ENCODE measurements around the gene SEMA3F. TPM values are rescaled to one million over a fixed set of nuclear protein-coding genes. Genes with fewer than 3 reads are reported as not detected.

The SEMA3F gene
- total RNA-seq, 1 experiment from 2014 or later: 3.9 TPM

GRCh38 chr3:50168388-50168787, 13.3 kb downstream of the SEMA3F start:
- no peak overlapping the region for H3K27ac ChIP-seq (ENCODE audit: low read depth, low read length, poor library complexity, severe bottlenecking)
- no TSS peak for BruUV-seq (replicated peaks)
- no peaks in the 10 kb centered on the region for H3K9me3 ChIP-seq (ENCODE audit: low read depth, low read length, poor library complexity, severe bottlenecking)
- intact Hi-C loops (cut with micrococcal nuclease; ENCODE audit: unreplicated experiment): no loop called here
- H3K36me3 ChIP-seq (ENCODE audit: insufficient read depth, low read length, poor library complexity, severe bottlenecking): no peaks in the 10 kb centered on the region
- POLR2A ChIA-PET (ENCODE audit: low non-redundant PET): no interaction called here
- H3K27me3 ChIP-seq (replicated peaks; ENCODE audit: insufficient read depth, low read depth, low read length, poor library complexity): no peaks in the 10 kb centered on the region
- no peak for TF ChIP-seq CTCF (conservative IDR thresholded peaks at IDR 0.05; ENCODE audit: low read depth, low read length)
- TF ChIP-seq EZH2 (IDR thresholded peaks at IDR 0.05; ENCODE audit: borderline replicate concordance, low read depth, low read length, poor library complexity, severe bottlenecking): no peak
- CTCF ChIA-PET: no interaction called here
- DNase-seq (ENCODE audit: low spot score): no peak
- no peak overlapping the region for H3K4me3 ChIP-seq (ENCODE audit: low read depth, low read length, poor library complexity, severe bottlenecking)
- H3K4me1 ChIP-seq (ENCODE audit: insufficient read depth, low read length, poor library complexity, severe bottlenecking): peaks cover 29% of the 10 kb centered on the region

- ChIA-PET CTCF (no interaction called here), POLR2A (ENCODE audit: low non-redundant PET) (no interaction called here)
- no peaks in the 10 kb centered on the region for H3K36me3 ChIP-seq (ENCODE audit: insufficient read depth, low read length, poor library complexity, severe bottlenecking)
- no peak overlapping the region for H3K27ac ChIP-seq (ENCODE audit: low read depth, low read length, poor library complexity, severe bottlenecking)
- intact Hi-C loops (cut with micrococcal nuclease; ENCODE audit: unreplicated experiment): no loop called here
- BruUV-seq (replicated peaks): no TSS peak
- H3K27me3 ChIP-seq (replicated peaks; ENCODE audit: insufficient read depth, low read depth, low read length, poor library complexity): no peaks in the 10 kb centered on the region
- peaks cover 25% of the 10 kb centered on the region for H3K4me1 ChIP-seq (ENCODE audit: insufficient read depth, low read length, poor library complexity, severe bottlenecking)
- no peak for TF ChIP-seq CTCF (conservative IDR thresholded peaks at IDR 0.05; ENCODE audit: low read depth, low read length)
- no peak for TF ChIP-seq EZH2 (IDR thresholded peaks at IDR 0.05; ENCODE audit: borderline replicate concordance, low read depth, low read length, poor library complexity, severe bottlenecking)
- DNase-seq (ENCODE audit: low spot score): no peak
- no peaks in the 10 kb centered on the region for H3K9me3 ChIP-seq (ENCODE audit: low read depth, low read length, poor library complexity, severe bottlenecking)
- no peak overlapping the region for H3K4me3 ChIP-seq (ENCODE audit: low read depth, low read length, poor library complexity, severe bottlenecking)
Observed at GRCh38 chr3:50168791-50169190, 13.7 kb downstream of the SEMA3F start.

- Histone ChIP-seq H3K4me3 (ENCODE audit: low read depth, low read length, poor library complexity, severe bottlenecking) (no peak overlapping the region), H3K36me3 (ENCODE audit: insufficient read depth, low read length, poor library complexity, severe bottlenecking) (no peaks in the 10 kb centered on the region), H3K27me3 (replicated peaks; ENCODE audit: insufficient read depth, low read depth, low read length, poor library complexity) (no peaks in the 10 kb centered on the region), H3K4me1 (ENCODE audit: insufficient read depth, low read length, poor library complexity, severe bottlenecking) (peaks cover 19% of the 10 kb centered on the region), H3K9me3 (ENCODE audit: low read depth, low read length, poor library complexity, severe bottlenecking) (no peaks in the 10 kb centered on the region), H3K27ac (ENCODE audit: low read depth, low read length, poor library complexity, severe bottlenecking) (no peak overlapping the region)
- intact Hi-C loops (cut with micrococcal nuclease; ENCODE audit: unreplicated experiment): no loop called here
- no peak for TF ChIP-seq CTCF (conservative IDR thresholded peaks at IDR 0.05; ENCODE audit: low read depth, low read length)
- TF ChIP-seq EZH2 (IDR thresholded peaks at IDR 0.05; ENCODE audit: borderline replicate concordance, low read depth, low read length, poor library complexity, severe bottlenecking): no peak
- POLR2A ChIA-PET (ENCODE audit: low non-redundant PET): no interaction called here
- DNase-seq (ENCODE audit: low spot score): no peak
- CTCF ChIA-PET: no interaction called here
- BruUV-seq (replicated peaks): no TSS peak
Observed at GRCh38 chr3:50169232-50169832, 14.2 kb downstream of the SEMA3F start.

Data from A673 (cell line).